Superior temporal gyrus (tissue), 1 donor: ENCODE measurements around the gene RAI1.
"Not testable (repeated sequence)": the region's sequence is repeated elsewhere in the genome, so short reads cannot be mapped to it uniquely, and the experiment has no call there.

Experiments used
- DNase-seq: peaks from one replicate; pipeline ENCODE4 v3.0.0-alpha.2; 2016; ENCODE audit errors: extremely low spot score

Gene RAI1

DNA sequence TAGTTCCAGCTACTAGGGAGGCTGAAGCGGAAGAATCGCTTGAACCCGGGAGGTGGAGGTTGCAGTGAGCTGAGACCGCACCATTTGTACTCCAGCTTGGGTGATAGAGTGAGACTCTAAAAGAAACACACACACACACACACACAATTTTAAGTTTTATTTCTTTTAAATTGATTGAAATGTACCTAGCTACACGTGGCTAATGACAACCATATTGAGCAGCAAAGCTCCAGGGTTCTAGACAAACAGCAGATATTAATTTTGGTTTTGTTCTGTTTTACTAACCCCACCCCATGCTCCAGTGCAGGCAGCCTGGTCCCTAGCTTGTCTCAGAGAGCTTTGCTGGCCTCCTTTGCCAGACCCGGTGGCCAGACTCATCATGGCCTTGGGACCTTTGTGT, 16.0 kb upstream of the RAI1 start:
- DNase-seq = no peak

GRCh38 chr17:17666111-17666714, 15.0 kb upstream of the RAI1 start:
- DNase-seq = no peak

GRCh38 chr17:17667231-17667630, 14.0 kb upstream of the RAI1 start:
- no peak for DNase-seq

- DNase-seq = no peak
Measured at GRCh38 chr17:17667947-17668346, 13.3 kb upstream of the RAI1 start.

DNA sequence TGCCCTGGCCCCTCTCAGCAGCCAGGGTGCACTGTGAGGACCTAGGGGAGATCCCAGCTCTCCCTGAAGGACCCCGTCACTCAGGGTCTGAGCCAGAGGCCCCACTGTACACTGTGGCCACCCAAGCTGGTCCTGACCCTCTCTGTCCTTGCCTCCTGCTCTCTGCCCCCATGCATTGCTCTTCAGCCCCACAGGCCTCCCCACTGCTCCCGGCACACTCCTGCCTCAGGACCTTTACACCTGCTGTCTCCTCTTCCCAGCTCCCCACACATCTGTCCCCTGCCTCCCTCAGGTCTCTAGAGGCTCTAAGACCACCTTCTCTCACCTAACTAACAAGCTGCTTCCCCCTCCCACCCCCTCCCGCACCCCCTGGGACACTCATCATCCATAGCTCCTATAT, 12.9 kb upstream of the RAI1 start:
- DNase-seq = no peak

- no peak for DNase-seq
Measured at GRCh38 chr17:17668775-17669579, 12.3 kb upstream of the RAI1 start.

DNA sequence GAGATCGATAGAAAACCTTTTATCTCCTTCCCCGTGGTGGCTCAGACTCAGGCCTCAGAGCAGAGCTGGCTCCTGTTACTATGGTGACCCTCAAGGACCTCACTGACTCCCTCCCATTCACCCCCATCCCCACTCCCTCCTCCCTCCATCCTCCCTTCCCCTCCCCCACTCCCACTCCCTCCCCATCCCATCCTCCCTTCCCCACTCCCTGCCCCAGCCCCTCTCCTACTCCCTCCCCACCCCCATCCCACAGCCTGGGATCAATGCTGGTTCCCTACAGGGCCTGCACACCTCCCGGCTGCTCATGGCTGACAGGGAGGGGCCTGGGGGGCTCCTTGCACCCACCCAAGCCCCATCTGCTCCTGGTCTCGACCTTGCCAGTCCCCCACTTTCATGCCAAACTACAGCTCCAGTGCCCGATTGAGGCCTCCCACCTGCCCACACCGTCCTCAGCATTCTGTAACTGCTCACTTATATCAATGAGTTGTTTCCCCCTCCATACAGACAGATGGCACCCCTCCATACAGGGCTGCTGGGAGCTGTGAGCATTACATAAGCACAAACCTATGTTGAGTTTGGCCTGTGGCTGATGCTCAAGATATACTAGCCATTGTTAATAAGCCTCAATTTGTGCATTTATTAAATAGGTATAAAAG, 11.6 kb upstream of the RAI1 start:
- no peak for DNase-seq

- DNase-seq = no peak
Measured at GRCh38 chr17:17670701-17671305, 10.5 kb upstream of the RAI1 start.

GRCh38 chr17:17671369-17672129, 9.7 kb upstream of the RAI1 start:
- DNase-seq = no peak

- no peak for DNase-seq
Measured at GRCh38 chr17:17672453-17673368, 8.5 kb upstream of the RAI1 start.

GRCh38 chr17:17675416-17675815, 5.8 kb upstream of the RAI1 start:
- no peak for DNase-seq

- DNase-seq = no peak
Measured at GRCh38 chr17:17675925-17676534, 5.2 kb upstream of the RAI1 start.

- DNase-seq = no peak
Measured at GRCh38 chr17:17676752-17677151, 4.5 kb upstream of the RAI1 start.

DNA sequence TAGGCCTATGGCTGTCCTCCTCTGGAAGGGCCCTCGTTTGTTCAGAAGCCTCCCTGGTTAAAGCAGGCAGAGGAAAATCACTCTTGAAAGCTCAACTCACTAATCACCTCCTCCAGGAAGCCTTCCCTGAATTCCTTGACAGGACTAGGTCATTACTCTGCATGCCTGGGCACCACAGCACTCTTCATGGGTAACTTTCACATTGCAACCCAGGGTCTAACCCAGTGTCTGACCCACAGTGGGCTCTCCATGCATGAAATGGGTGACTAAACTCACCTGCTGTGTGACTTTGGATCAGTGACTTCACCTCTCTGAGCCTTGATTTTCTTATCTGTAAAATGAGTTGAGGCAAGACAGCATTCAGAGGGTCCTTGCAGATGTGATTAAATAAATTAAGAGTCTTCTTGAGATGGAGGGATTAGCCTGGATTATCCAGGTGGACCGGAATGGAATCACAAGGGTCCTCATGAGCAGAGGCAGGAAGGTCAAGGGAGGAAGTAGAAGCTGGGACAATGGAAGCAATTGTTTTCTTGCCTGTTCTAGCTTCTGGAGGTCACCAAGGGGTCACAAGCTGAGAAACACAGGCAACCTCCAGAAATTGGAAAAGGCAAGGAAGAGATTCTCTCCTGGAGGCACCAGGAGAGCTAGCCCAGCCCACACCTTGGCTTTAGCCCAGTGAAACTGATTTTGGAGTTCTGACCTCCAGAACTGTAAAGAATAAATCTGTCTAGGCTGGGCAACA, 3.8 kb upstream of the RAI1 start:
- no peak for DNase-seq

DNA sequence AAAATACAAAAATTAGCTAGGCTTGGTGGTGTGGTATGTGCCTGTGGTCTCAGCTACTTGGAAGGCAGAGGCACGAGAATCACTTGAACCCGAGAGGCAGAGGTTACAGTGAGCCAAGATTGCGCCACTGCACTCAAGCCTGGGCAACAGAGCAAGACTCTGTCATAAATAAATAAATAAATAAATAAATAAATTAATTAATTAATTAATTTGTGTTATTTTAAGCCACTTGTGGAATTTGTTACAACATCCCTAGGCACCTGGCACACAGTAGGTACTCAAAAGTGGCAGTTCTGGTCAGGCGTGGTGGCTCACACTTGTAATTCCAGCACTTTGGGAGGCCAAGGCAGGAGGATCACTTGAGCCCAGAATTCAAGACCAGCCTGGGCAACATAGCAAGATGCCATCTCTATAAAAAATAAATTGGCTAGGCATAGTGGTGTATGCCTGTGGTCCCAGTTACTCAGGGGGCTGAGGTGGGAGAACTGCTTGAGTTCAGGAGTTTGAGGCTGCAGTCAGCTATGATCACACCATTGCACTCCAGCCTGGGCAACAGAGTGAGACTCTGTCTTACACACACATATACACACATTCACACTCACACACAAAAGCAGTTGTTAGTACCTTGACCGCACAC, 3.1 kb upstream of the RAI1 start:
- not testable (repeated sequence) for DNase-seq

DNA sequence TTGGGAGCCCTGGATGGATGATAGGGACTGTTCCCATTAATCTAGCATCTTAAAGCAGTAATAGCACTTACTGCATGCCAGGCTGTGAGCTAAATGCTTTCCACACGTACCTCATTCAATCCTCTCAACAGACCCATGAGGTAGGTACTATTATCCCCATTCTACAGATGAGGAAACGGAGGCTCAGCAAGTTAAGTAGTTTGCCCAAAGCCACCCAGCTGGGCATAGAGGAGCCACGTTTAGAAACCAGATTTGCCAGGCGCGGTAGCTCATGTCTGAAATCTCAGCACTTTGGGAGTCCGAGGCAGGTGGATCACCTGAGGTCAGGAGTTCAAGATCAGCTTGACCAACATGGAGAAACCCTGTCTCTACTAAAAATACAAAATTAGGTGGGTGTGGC, 2.0 kb upstream of the RAI1 start:
- DNase-seq = no peak

DNA sequence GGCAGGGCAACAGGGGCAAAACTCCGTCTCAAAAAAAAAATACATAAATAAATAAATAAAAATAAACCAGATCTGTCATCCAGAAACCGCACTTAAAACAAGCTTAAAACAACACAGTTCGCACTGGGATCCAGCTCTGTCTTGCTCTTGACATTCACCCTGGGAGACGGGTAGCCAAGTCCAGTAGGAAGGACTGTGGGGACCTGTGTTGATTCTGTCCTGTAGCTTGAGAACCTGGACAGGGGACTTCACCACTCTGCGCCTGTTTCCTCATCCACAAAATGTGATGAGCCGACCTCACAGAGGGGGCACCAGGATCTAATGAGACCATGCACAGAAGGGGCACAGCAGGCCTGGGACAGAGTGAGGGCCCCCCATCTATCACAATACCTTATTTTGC, 1.5 kb upstream of the RAI1 start:
- DNase-seq = no peak

DNA sequence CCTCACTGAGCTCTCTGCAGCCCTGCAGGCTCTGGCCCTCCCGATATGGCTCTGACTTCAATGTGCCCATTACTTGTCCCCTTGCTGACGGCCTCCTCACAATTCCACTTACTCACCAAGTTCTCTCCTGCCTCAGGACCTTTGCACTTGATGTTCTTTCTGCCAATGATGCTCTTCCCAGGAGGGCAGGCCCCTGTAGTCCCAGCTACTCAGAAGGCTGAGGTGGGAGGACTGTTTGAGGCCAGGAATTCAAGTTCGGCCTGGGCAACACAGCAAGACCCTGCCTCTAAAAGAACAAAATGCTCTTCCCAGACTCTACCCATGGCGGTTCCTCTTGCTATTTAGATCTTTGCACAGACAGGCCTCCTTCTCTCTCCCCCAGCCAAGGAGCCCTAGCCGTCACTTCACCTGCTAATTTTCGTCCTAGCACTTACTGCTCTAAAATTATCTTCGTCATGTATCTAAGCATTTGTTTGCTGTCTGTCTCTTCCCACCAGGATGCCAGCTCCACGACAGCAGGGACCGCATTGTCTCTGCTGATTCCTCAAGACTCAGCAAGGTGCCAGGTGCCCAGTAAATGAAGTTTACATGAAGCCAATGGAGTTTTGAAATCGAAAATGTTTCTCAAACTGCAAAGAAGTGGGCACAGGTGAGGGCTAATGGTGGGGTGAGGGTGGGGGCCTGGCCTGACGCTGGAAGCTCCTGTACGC, 626 bp upstream of the RAI1 start:
- DNase-seq = no peak
